Activated CD4-positive, alpha-beta T cell treated with anti-CD3 and anti-CD28 coated beads, Interleukin-2, amount 10 ng/mL, durations not matched to agents 7 days and 5 days (primary cell): ENCODE results near the gene GRIN2D. TPM values are rescaled to one million over a fixed set of nuclear protein-coding genes. Genes with fewer than 3 reads are reported as not detected.

ENCODE experiments used
- CTCF ChIA-PET: fragments of 350-600 bp; sonication (Branson Sonifier 250); formaldehyde crosslinking; loops from one replicate; lab custom pipeline; 2021; ENCODE audit warnings: antibody characterized with exemption; lab: Charles Lee
- POLR2A ChIA-PET: fragments of 350-600 bp; sonication (Branson Sonifier 250); formaldehyde crosslinking; loops from one replicate; lab custom pipeline; 2021; ENCODE audit warnings: antibody characterized with exemption; lab: Charles Lee
- DNase-seq: peaks from one replicate; pipeline ENCODE4 v3.0.0-alpha.2; 2020
- H3K27ac Mint-ChIP-seq: one replicate; pipeline ENCODE4 v1.8.0; 2021; ENCODE audit warnings: mild to moderate bottlenecking, moderate library complexity, mixed read lengths
- H3K27me3 Mint-ChIP-seq: one replicate; pipeline ENCODE4 v1.8.0; 2021; ENCODE audit warnings: mixed read lengths
- H3K36me3 Mint-ChIP-seq: one replicate; pipeline ENCODE4 v1.8.0; 2021; ENCODE audit warnings: low read depth, mixed read lengths
- H3K4me1 Mint-ChIP-seq: one replicate; pipeline ENCODE4 v1.8.0; 2021; ENCODE audit warnings: mixed read lengths
- H3K4me3 Mint-ChIP-seq: one replicate; pipeline ENCODE4 v1.8.0; 2021; ENCODE audit warnings: mild to moderate bottlenecking, moderate library complexity, mixed read lengths
- H3K9me3 Mint-ChIP-seq: one replicate; pipeline ENCODE4 v1.8.0; 2021; ENCODE audit warnings: mixed read lengths
- total RNA-seq, 2 experiments: library from RNA; stranded (reverse); gene quantifications; one replicate each; pipeline ENCODE4 v1.2.3, GENCODE V29; 2021

Gene GRIN2D
- total RNA-seq, 2 experiments from 2014 or later: 0.04 to 0.20 TPM

- CTCF ChIA-PET: interaction anchor here (0.6 to 4.9 kb wide), 6 partner anchors 9 to 48 kb away, joined by 3 to 25 read pairs (median 3); partner anchors contain the start of gene KDELR1
- POLR2A ChIA-PET: no interaction called here
- Mint-ChIP-seq H3K4me1 (peaks cover 19% of the 10 kb centered on the region), H3K27me3 (peaks cover 17% of the 10 kb centered on the region), H3K27ac (peak overlapping the region; percentile 67), H3K36me3 (peaks cover 3% of the 10 kb centered on the region), H3K4me3 (no peak overlapping the region), H3K9me3 (no peaks in the 10 kb centered on the region)
- DNase-seq: peak; percentile 65
These were observed 10.1 kb downstream of the GRIN2D start for GRCh38 chr19:48403606-48404005.

GRCh38 chr19:48405010-48405659 is 11.7 kb downstream of the GRIN2D start:
- ChIA-PET POLR2A (no interaction called here), CTCF (interaction anchor here (1.0 kb wide), 1 partner anchor 14 kb away, joined by 3 read pairs; the partner anchor contains the start of gene KDELR1)
- Mint-ChIP-seq H3K27me3 (peaks cover 20% of the 10 kb centered on the region), H3K36me3 (no peaks in the 10 kb centered on the region), H3K9me3 (no peaks in the 10 kb centered on the region), H3K4me1 (peaks cover 8% of the 10 kb centered on the region), H3K4me3 (no peak overlapping the region), H3K27ac (no peak overlapping the region)
- no peak for DNase-seq

- no peaks in the 10 kb centered on the region for H3K9me3 Mint-ChIP-seq
- H3K4me1 Mint-ChIP-seq: peaks cover 5% of the 10 kb centered on the region
- H3K27me3 Mint-ChIP-seq: peaks cover 20% of the 10 kb centered on the region
- H3K4me3 Mint-ChIP-seq: no peak overlapping the region
- DNase-seq: no peak
- H3K36me3 Mint-ChIP-seq: no peaks in the 10 kb centered on the region
- POLR2A ChIA-PET: no interaction called here
- no peak overlapping the region for H3K27ac Mint-ChIP-seq
- CTCF ChIA-PET: interaction anchor here (1.0 to 1.3 kb wide), 2 partner anchors 9 to 15 kb away, joined by 3 read pairs; partner anchors contain the start of gene KDELR1
These were observed 12.4 kb downstream of the GRIN2D start for GRCh38 chr19:48405850-48406249.

- Mint-ChIP-seq H3K27me3 (peaks cover 32% of the 10 kb centered on the region), H3K4me1 (peaks cover 31% of the 10 kb centered on the region), H3K9me3 (no peaks in the 10 kb centered on the region), H3K4me3 (peak overlapping the region; percentile 67), H3K36me3 (no peaks in the 10 kb centered on the region), H3K27ac (peak overlapping the region; percentile 5)
- no peak for DNase-seq
- ChIA-PET POLR2A (no interaction called here), CTCF (interaction anchor here (0.6 to 1.9 kb wide), 3 partner anchors 8 to 428 kb away, joined by 3 to 7 read pairs (median 3); partner anchors contain the start of gene KDELR1)
These were observed 20.6 kb downstream of the GRIN2D start for GRCh38 chr19:48413879-48414587.

- peaks cover 34% of the 10 kb centered on the region for H3K4me1 Mint-ChIP-seq
- H3K27me3 Mint-ChIP-seq: peaks cover 32% of the 10 kb centered on the region
- no peaks in the 10 kb centered on the region for H3K9me3 Mint-ChIP-seq
- H3K27ac Mint-ChIP-seq: no peak overlapping the region
- H3K4me3 Mint-ChIP-seq: peak overlapping the region; percentile 38
- ChIA-PET CTCF (interaction anchor here (1.0 to 1.9 kb wide), 4 partner anchors 9 to 78 kb away, joined by 3 to 7 read pairs (median 4); partner anchors contain the start of gene KDELR1), POLR2A (no interaction called here)
- H3K36me3 Mint-ChIP-seq: no peaks in the 10 kb centered on the region
- peak; percentile 80 for DNase-seq
These were observed 21.9 kb downstream of the GRIN2D start for GRCh38 chr19:48415395-48415794.

GRCh38 chr19:48415806-48416221 is 22.3 kb downstream of the GRIN2D start:
- Mint-ChIP-seq H3K9me3 (no peaks in the 10 kb centered on the region), H3K27me3 (peaks cover 32% of the 10 kb centered on the region), H3K4me1 (peaks cover 34% of the 10 kb centered on the region), H3K4me3 (no peak overlapping the region), H3K27ac (peak overlapping the region; percentile 19), H3K36me3 (no peaks in the 10 kb centered on the region)
- ChIA-PET CTCF (interaction anchor here (1.0 to 1.3 kb wide), 2 partner anchors 24 to 77 kb away, joined by 4 read pairs; partner anchors contain the start of gene KDELR1), POLR2A (no interaction called here)
- DNase-seq: no peak

- Mint-ChIP-seq H3K9me3 (no peaks in the 10 kb centered on the region), H3K4me3 (no peak overlapping the region), H3K36me3 (no peaks in the 10 kb centered on the region), H3K27ac (no peak overlapping the region), H3K27me3 (peaks cover 32% of the 10 kb centered on the region), H3K4me1 (peaks cover 34% of the 10 kb centered on the region)
- CTCF ChIA-PET: interaction anchor here (0.6 to 1.3 kb wide), 4 partner anchors 14 to 162 kb away, joined by 3 to 5 read pairs (median 3); partner anchors contain the start of gene KDELR1
- DNase-seq: no peak
- POLR2A ChIA-PET: no interaction called here
These were observed 24.0 kb downstream of the GRIN2D start for GRCh38 chr19:48417421-48417820.

- Mint-ChIP-seq H3K4me1 (peaks cover 34% of the 10 kb centered on the region), H3K4me3 (peak overlapping the region; percentile 65), H3K27me3 (peaks cover 30% of the 10 kb centered on the region), H3K27ac (peak overlapping the region; percentile 71), H3K36me3 (no peaks in the 10 kb centered on the region), H3K9me3 (no peaks in the 10 kb centered on the region)
- DNase-seq: no peak
- ChIA-PET POLR2A (no interaction called here), CTCF (interaction anchor here (0.6 to 1.3 kb wide), 2 partner anchors 28 to 66 kb away, joined by 4 to 5 read pairs; partner anchors contain the start of gene KDELR1)
These were observed 25.0 kb downstream of the GRIN2D start for GRCh38 chr19:48418317-48419064.

- Mint-ChIP-seq H3K4me3 (peak overlapping the region; percentile 65), H3K9me3 (no peaks in the 10 kb centered on the region), H3K36me3 (no peaks in the 10 kb centered on the region), H3K27ac (peak overlapping the region; percentile 71), H3K4me1 (peaks cover 27% of the 10 kb centered on the region), H3K27me3 (peaks cover 24% of the 10 kb centered on the region)
- DNase-seq: peak; percentile 70
- CTCF ChIA-PET: interaction anchor here (0.6 to 1.5 kb wide), 2 partner anchors 67 to 95 kb away, joined by 3 to 4 read pairs; no protein-coding TSS in a partner anchor
- POLR2A ChIA-PET: no interaction called here
These were observed 25.9 kb downstream of the GRIN2D start for GRCh38 chr19:48419158-48419920.

GRCh38 chr19:48421548-48421947 is 28.1 kb downstream of the GRIN2D start:
- ChIA-PET CTCF (interaction anchor here (0.6 kb wide), 1 partner anchor 946 kb away, joined by 3 read pairs; no protein-coding TSS in a partner anchor), POLR2A (no interaction called here)
- no peak for DNase-seq

GRCh38 chr19:48424694-48425219 is 31.3 kb downstream of the GRIN2D start:
- no peak for DNase-seq
- no peaks in the 10 kb centered on the region for H3K36me3 Mint-ChIP-seq
- ChIA-PET POLR2A (no interaction called here), CTCF (no interaction called here)
- peaks cover 5% of the 10 kb centered on the region for H3K4me1 Mint-ChIP-seq
- H3K27ac Mint-ChIP-seq: no peak overlapping the region
- H3K9me3 Mint-ChIP-seq: no peaks in the 10 kb centered on the region
- peaks cover 8% of the 10 kb centered on the region for H3K27me3 Mint-ChIP-seq
- H3K4me3 Mint-ChIP-seq: no peak overlapping the region

More at GRCh38 chr19:48421548-48421947, 28.1 kb downstream of the GRIN2D start:
- Mint-ChIP-seq H3K4me3 (no peak overlapping the region), H3K27me3 (peaks cover 12% of the 10 kb centered on the region), H3K4me1 (peaks cover 20% of the 10 kb centered on the region), H3K9me3 (no peaks in the 10 kb centered on the region), H3K36me3 (no peaks in the 10 kb centered on the region), H3K27ac (no peak overlapping the region)
